ENCODE results near the gene MYO5A. TPM values are rescaled to one million over a fixed set of nuclear protein-coding genes. Genes with fewer than 3 reads are reported as not detected.
"Not testable (repeated sequence)": the region's sequence is repeated elsewhere in the genome, so short reads cannot be mapped to it uniquely, and the experiment has no call there.

The MYO5A gene
- total and polyA plus RNA-seq, 2 donors (not counting 1 experiment from before 2014, with no cell fraction given): 12.2 to 44.4 TPM

DNA sequence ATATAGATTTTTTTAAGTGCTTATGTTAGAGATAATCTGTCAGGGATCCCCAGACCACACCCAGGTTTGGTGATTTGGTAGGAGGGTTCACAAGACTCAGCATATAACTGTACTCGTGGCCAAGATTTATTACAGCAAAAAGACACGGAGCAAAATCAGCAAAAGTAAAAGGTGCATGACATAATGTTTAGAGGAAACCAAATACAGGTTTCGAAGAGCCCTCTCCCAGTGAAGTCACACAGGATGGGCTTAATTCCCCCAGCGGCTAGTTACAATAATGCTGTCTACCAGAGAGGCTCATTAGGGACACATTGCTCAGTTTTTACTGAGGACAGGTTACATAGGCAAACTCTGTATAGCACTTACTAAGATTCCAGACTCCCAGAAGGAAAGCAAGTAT lies 36.5 kb downstream of the MYO5A start:
- CTCF ChIA-PET: no interaction called here
- H3K36me3 ChIP-seq (replicated peaks in 1 of 2; ENCODE audit: control extremely low read depth in 1 of 2, control insufficient read depth in 1 of 2, extremely low read depth in 1 of 2, insufficient read depth in 2 of 2, low read length in 1 of 2): no peaks in the 10 kb centered on the region
- H3K4me1 Mint-ChIP-seq: peaks cover 39% of the 10 kb centered on the region
- H3K4me3 Mint-ChIP-seq: no peak overlapping the region
- POLR2A ChIA-PET: no interaction called here
- peaks cover 40% of the 10 kb centered on the region for H4K20me1 ChIP-seq (ENCODE audit: control insufficient read depth, insufficient read depth, low read length, poor library complexity, severe bottlenecking)
- no peaks in the 10 kb centered on the region for H3K9me3 Mint-ChIP-seq (ENCODE audit: insufficient read depth)
- WGBS (ENCODE audit: insufficient coverage): 94% methylated on average over 4 of the region's 4 CpGs
- H3K27me3 Mint-ChIP-seq: no peaks in the 10 kb centered on the region
- peaks cover 13 to 14% of the 10 kb centered on the region in 2 donors for H3K4me1 ChIP-seq (ENCODE audit: control insufficient read depth in 2 of 2, insufficient read depth in 2 of 2, low read length in 2 of 2)
- H3K9ac ChIP-seq (ENCODE audit: low read length): no peak overlapping the region
- no peak overlapping the region for H3K4me3 ChIP-seq (ENCODE audit: control extremely low read depth in 1 of 5, extremely low read depth in 1 of 5, insufficient read depth in 1 of 5, low read depth in 2 of 5, low read length in 4 of 5)
- H3K4me2 ChIP-seq (replicated peaks; ENCODE audit: low read depth, low read length, poor library complexity, severe bottlenecking): no peak overlapping the region
- no peaks in the 10 kb centered on the region for H3K9me3 ChIP-seq (ENCODE audit: control extremely low read depth in 1 of 3, control insufficient read depth in 2 of 3, insufficient read depth in 1 of 3, low read length in 2 of 3)
- H3K27ac ChIP-seq (ENCODE audit: low read length in 2 of 2): no peak overlapping the region
- H2AFZ ChIP-seq (ENCODE audit: insufficient read depth, low read depth, low read length, poor library complexity, severe bottlenecking): no peak overlapping the region
- intact Hi-C loops (cut with micrococcal nuclease): no loop called here
- no peak for DNase-seq
- TF ChIP-seq EZH2 (IDR thresholded peaks at IDR 0.05; ENCODE audit: borderline replicate concordance, insufficient read depth, low read depth, low read length, poor library complexity, severe bottlenecking): no peak
- TF ChIP-seq, protein P1, sequence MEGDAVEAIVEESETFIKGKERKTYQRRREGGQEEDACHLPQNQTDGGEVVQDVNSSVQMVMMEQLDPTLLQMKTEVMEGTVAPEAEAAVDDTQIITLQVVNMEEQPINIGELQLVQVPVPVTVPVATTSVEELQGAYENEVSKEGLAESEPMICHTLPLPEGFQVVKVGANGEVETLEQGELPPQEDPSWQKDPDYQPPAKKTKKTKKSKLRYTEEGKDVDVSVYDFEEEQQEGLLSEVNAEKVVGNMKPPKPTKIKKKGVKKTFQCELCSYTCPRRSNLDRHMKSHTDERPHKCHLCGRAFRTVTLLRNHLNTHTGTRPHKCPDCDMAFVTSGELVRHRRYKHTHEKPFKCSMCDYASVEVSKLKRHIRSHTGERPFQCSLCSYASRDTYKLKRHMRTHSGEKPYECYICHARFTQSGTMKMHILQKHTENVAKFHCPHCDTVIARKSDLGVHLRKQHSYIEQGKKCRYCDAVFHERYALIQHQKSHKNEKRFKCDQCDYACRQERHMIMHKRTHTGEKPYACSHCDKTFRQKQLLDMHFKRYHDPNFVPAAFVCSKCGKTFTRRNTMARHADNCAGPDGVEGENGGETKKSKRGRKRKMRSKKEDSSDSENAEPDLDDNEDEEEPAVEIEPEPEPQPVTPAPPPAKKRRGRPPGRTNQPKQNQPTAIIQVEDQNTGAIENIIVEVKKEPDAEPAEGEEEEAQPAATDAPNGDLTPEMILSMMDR (IDR thresholded peaks at IDR 0.05): no peak
- peaks cover 93% of the 10 kb centered on the region for H3K79me2 ChIP-seq (ENCODE audit: control insufficient read depth, insufficient read depth, low read length)
- no peaks in the 10 kb centered on the region for H3K27me3 ChIP-seq (replicated peaks in 1 of 4; ENCODE audit: control extremely low read depth in 1 of 4, control insufficient read depth in 3 of 4, insufficient read depth in 4 of 4, low read length in 3 of 4)
- no peak overlapping the region for H3K27ac Mint-ChIP-seq
- no peak for ATAC-seq (ENCODE audit: low read depth)

DNA sequence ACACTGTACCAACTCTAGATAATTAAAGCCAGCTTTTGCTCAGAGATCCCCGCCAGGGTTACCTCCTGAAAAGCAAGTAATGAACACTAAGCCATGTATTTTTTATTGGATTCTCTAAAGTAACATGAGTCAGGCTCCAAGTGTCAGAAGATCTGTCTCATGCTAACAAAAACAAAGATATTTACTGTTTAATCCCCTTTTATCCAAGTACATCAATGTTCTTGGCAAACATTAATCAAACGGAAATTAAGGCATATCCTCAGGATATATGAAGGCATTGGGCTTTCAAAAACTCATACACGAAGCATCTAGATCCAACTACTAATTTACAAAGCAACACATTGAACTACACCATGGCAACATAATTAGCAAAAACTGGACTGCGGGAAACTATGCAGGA lies 37.2 kb downstream of the MYO5A start:
- DNase-seq: no peak
- Mint-ChIP-seq H3K9me3 (ENCODE audit: insufficient read depth) (no peaks in the 10 kb centered on the region), H3K4me3 (no peak overlapping the region), H3K4me1 (peaks cover 37% of the 10 kb centered on the region), H3K27ac (no peak overlapping the region), H3K27me3 (no peaks in the 10 kb centered on the region)
- no peak overlapping the region for H3K9ac ChIP-seq (ENCODE audit: low read length)
- no peak overlapping the region for H3K27ac ChIP-seq (ENCODE audit: low read length in 2 of 2)
- peaks cover 93% of the 10 kb centered on the region for H3K79me2 ChIP-seq (ENCODE audit: control insufficient read depth, insufficient read depth, low read length)
- POLR2A ChIA-PET: no interaction called here
- H4K20me1 ChIP-seq (ENCODE audit: control insufficient read depth, insufficient read depth, low read length, poor library complexity, severe bottlenecking): peaks cover 45% of the 10 kb centered on the region
- ATAC-seq (ENCODE audit: low read depth): no peak
- intact Hi-C loops (cut with micrococcal nuclease): no loop called here
- H3K36me3 ChIP-seq (replicated peaks in 1 of 2; ENCODE audit: control extremely low read depth in 1 of 2, control insufficient read depth in 1 of 2, extremely low read depth in 1 of 2, insufficient read depth in 2 of 2, low read length in 1 of 2): peaks cover 0 to 3% of the 10 kb centered on the region in 2 experiments
- no CpG with 5 or more reads among the region's 4 CpGs for WGBS (ENCODE audit: insufficient coverage)
- no peak overlapping the region for H2AFZ ChIP-seq (ENCODE audit: insufficient read depth, low read depth, low read length, poor library complexity, severe bottlenecking)
- no peak overlapping the region for H3K4me2 ChIP-seq (replicated peaks; ENCODE audit: low read depth, low read length, poor library complexity, severe bottlenecking)
- H3K9me3 ChIP-seq (ENCODE audit: control extremely low read depth in 1 of 3, control insufficient read depth in 2 of 3, insufficient read depth in 1 of 3, low read length in 2 of 3): no peaks in the 10 kb centered on the region
- peaks cover 10% of the 10 kb centered on the region in 2 donors for H3K4me1 ChIP-seq (ENCODE audit: control insufficient read depth in 2 of 2, insufficient read depth in 2 of 2, low read length in 2 of 2)
- CTCF ChIA-PET: no interaction called here
- H3K4me3 ChIP-seq (ENCODE audit: control extremely low read depth in 1 of 5, extremely low read depth in 1 of 5, insufficient read depth in 1 of 5, low read depth in 2 of 5, low read length in 4 of 5): no peak overlapping the region
- TF ChIP-seq EZH2 (IDR thresholded peaks at IDR 0.05; ENCODE audit: borderline replicate concordance, insufficient read depth, low read depth, low read length, poor library complexity, severe bottlenecking): no peak
- TF ChIP-seq, protein P1 (IDR thresholded peaks at IDR 0.05): no peak
- H3K27me3 ChIP-seq (replicated peaks in 1 of 4; ENCODE audit: control extremely low read depth in 1 of 4, control insufficient read depth in 3 of 4, insufficient read depth in 4 of 4, low read length in 3 of 4): no peaks in the 10 kb centered on the region

DNA sequence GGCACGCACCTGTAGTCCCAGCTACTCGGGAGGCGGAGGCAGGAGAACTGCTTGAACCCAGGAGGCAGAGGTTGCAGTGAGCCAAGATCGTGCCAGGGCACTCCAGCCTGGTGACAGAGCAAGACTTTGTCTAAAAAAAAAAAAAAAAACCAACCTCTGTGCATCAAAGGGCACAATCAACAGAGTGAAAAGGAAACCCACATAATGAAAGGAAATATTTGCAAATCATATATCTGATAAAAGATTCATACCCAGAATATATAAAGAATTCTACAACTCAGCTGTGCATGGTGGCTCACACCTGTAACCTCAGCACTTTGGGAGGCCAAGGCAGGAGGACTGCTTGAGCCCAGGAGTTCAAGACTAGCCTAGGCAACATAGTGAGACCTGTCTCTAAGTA lies 39.2 kb downstream of the MYO5A start:
- ATAC-seq (ENCODE audit: low read depth); H3K4me2 ChIP-seq (replicated peaks; ENCODE audit: low read depth, low read length, poor library complexity, severe bottlenecking); H3K36me3 ChIP-seq (replicated peaks in 1 of 2; ENCODE audit: control extremely low read depth in 1 of 2, control insufficient read depth in 1 of 2, extremely low read depth in 1 of 2, insufficient read depth in 2 of 2, low read length in 1 of 2); H3K4me3 ChIP-seq (ENCODE audit: control extremely low read depth in 1 of 5, extremely low read depth in 1 of 5, insufficient read depth in 1 of 5, low read depth in 2 of 5, low read length in 4 of 5); H3K27ac ChIP-seq (ENCODE audit: low read length in 2 of 2); intact Hi-C loops (cut with micrococcal nuclease); H3K27me3 Mint-ChIP-seq; H3K9ac ChIP-seq (ENCODE audit: low read length); H3K9me3 Mint-ChIP-seq (ENCODE audit: insufficient read depth); H3K9me3 ChIP-seq (ENCODE audit: control extremely low read depth in 1 of 3, control insufficient read depth in 2 of 3, insufficient read depth in 1 of 3, low read length in 2 of 3); H2AFZ ChIP-seq (ENCODE audit: insufficient read depth, low read depth, low read length, poor library complexity, severe bottlenecking); DNase-seq; H3K4me1 ChIP-seq (ENCODE audit: control insufficient read depth in 2 of 2, insufficient read depth in 2 of 2, low read length in 2 of 2); H3K4me3 Mint-ChIP-seq; H3K27ac Mint-ChIP-seq; POLR2A ChIA-PET; H3K27me3 ChIP-seq (replicated peaks in 1 of 4; ENCODE audit: control extremely low read depth in 1 of 4, control insufficient read depth in 3 of 4, insufficient read depth in 4 of 4, low read length in 3 of 4): not testable (repeated sequence)
- H3K4me1 Mint-ChIP-seq: peaks cover 29% of the 10 kb centered on the region
- WGBS (ENCODE audit: insufficient coverage): no CpG with 5 or more reads among the region's 4 CpGs
- Histone ChIP-seq H3K79me2 (ENCODE audit: control insufficient read depth, insufficient read depth, low read length) (peaks cover 93% of the 10 kb centered on the region), H4K20me1 (ENCODE audit: control insufficient read depth, insufficient read depth, low read length, poor library complexity, severe bottlenecking) (peaks cover 38% of the 10 kb centered on the region)
- CTCF ChIA-PET: interaction anchor here (0.7 to 1.1 kb wide), 2 partner anchors 23 to 175 kb away, joined by 3 read pairs; no protein-coding TSS in a partner anchor

Data from B cell (primary cell).